NT2/D1 (cell line): Measurements from ENCODE around the gene KRTAP10-6.

ENCODE experiments used
- SUZ12 ChIP-seq: IDR thresholded peaks from 2 replicates; pipeline ENCODE4 v1.6.1; 2011; ENCODE audit not compliant: insufficient read length, insufficient read depth; ENCODE audit errors: extremely low read depth
- ZNF274 ChIP-seq: IDR thresholded peaks from 2 replicates; pipeline ENCODE4 v1.6.1; 2011; ENCODE audit warnings: mild to moderate bottlenecking, low read depth, low read length

GRCh38 chr21:44615911-44616590 lies 23.7 kb upstream of the KRTAP10-6 start:
- no peak for TF ChIP-seq SUZ12
- TF ChIP-seq ZNF274 = no peak
